Amniotic stem cell (primary cell): ENCODE data around the gene CTBP2.

ENCODE experiments used
- DNase-seq: peaks from one replicate; lab custom pipeline; 2025; lab: John Stamatoyannopoulos, UW

Gene CTBP2

GRCh38 chr10:125024497-125025234 lies 135.7 kb downstream of the CTBP2 start:
- DNase-seq = no peak

GRCh38 chr10:125023862-125024496 lies 136.4 kb downstream of the CTBP2 start:
- no peak for DNase-seq

- DNase-seq = no peak
These were observed 137.1 kb downstream of the CTBP2 start for GRCh38 chr10:125023255-125023654.

GRCh38 chr10:125022671-125023070 lies 137.7 kb downstream of the CTBP2 start:
- DNase-seq = no peak

GRCh38 chr10:125021686-125022344 lies 138.5 kb downstream of the CTBP2 start:
- no peak for DNase-seq

GRCh38 chr10:125020871-125021270 lies 139.5 kb downstream of the CTBP2 start:
- DNase-seq = no peak

- no peak for DNase-seq
These were observed 140.0 kb downstream of the CTBP2 start for GRCh38 chr10:125020386-125020785.

- no peak for DNase-seq
These were observed 141.7 kb downstream of the CTBP2 start for GRCh38 chr10:125018576-125019143.

- no peak for DNase-seq
These were observed 142.6 kb downstream of the CTBP2 start for GRCh38 chr10:125017547-125018298.

GRCh38 chr10:125016611-125017202 lies 143.7 kb downstream of the CTBP2 start:
- no peak for DNase-seq

- no peak for DNase-seq
These were observed 144.2 kb downstream of the CTBP2 start for GRCh38 chr10:125016123-125016522.

GRCh38 chr10:125015356-125015944 lies 144.9 kb downstream of the CTBP2 start:
- no peak for DNase-seq

- no peak for DNase-seq
These were observed 145.5 kb downstream of the CTBP2 start for GRCh38 chr10:125014836-125015355.

GRCh38 chr10:125014086-125014830 lies 146.1 kb downstream of the CTBP2 start:
- no peak for DNase-seq

- DNase-seq = no peak
These were observed 146.9 kb downstream of the CTBP2 start for GRCh38 chr10:125013529-125013872.

- no peak for DNase-seq
These were observed 147.4 kb downstream of the CTBP2 start for GRCh38 chr10:125012851-125013528.

GRCh38 chr10:125011926-125012705 lies 148.2 kb downstream of the CTBP2 start:
- DNase-seq = no peak

- no peak for DNase-seq
These were observed 149.0 kb downstream of the CTBP2 start for GRCh38 chr10:125011171-125011925.
